Panc1 (cell line): Measurements from ENCODE around the gene HCLS1. TPM values are rescaled to one million over a fixed set of nuclear protein-coding genes. Genes with fewer than 3 reads are reported as not detected.

ENCODE experiments used
- ATAC-seq: fragments of 200-7000 bp; cut with Tn5 transposase; 2 replicates; pipeline ENCODE4 v1.9.1; 2020; ENCODE audit warnings: mild to moderate bottlenecking, moderate library complexity
- BruUV-seq: library from RNA; stranded (reverse); fragments of 400-500 nt; replicated peaks from 2 replicates; lab custom pipeline; 2021; lab: Mats Ljungman, UMichigan
- CTCF ChIA-PET: fragments of 300-600 bp; sonication (Branson Sonifier 250); formaldehyde crosslinking; loops from one replicate; lab custom pipeline; 2022; ENCODE audit warnings: antibody characterized with exemption; lab: Charles Lee
- POLR2A ChIA-PET: fragments of 300-600 bp; sonication (Branson Sonifier 250); formaldehyde crosslinking; loops from one replicate; lab custom pipeline; 2022; ENCODE audit warnings: antibody characterized with exemption; lab: Charles Lee
- DNase-seq: peaks from one replicate; pipeline ENCODE4 v3.0.0-alpha.2; 2010; ENCODE audit warnings: low read depth, low spot score
- H3K27ac ChIP-seq: 2 replicates; pipeline ENCODE4 v1.5.1; 2011; ENCODE audit warnings: mild to moderate bottlenecking, low read length, inconsistent platforms
- H3K27me3 ChIP-seq: fragments of 200-500 bp; sonication (Bioruptor generic); 2 replicates; pipeline ENCODE4 v1.6.0; 2014; ENCODE audit warnings: low read length, inconsistent platforms; ENCODE audit not compliant: control insufficient read depth, insufficient read depth
- H3K36me3 ChIP-seq: fragments of 200-500 bp; sonication (Bioruptor generic); 2 replicates; pipeline ENCODE4 v1.5.1; 2014; ENCODE audit warnings: inconsistent platforms, mild to moderate bottlenecking, low read length, moderate library complexity; ENCODE audit not compliant: control insufficient read depth, insufficient read depth
- H3K4me1 ChIP-seq: 2 replicates; pipeline ENCODE4 v1.5.1; 2011; ENCODE audit warnings: inconsistent platforms, mild to moderate bottlenecking, low read length, moderate library complexity; ENCODE audit not compliant: control insufficient read depth, insufficient read depth
- H3K4me3 ChIP-seq, 2 experiments: 2 replicates each; pipeline ENCODE4 v1.5.1; 2011 to 2012; ENCODE audit warnings: low read depth in 2 of 2, low read length in 2 of 2, mild to moderate bottlenecking in 2 of 2, inconsistent platforms in 1 of 2, moderate library complexity in 1 of 2
- H3K9me3 ChIP-seq: fragments of 200-500 bp; sonication (Bioruptor generic); 2 replicates; pipeline ENCODE4 v1.5.1; 2014; ENCODE audit warnings: low read depth, mild to moderate bottlenecking, inconsistent platforms, low read length, moderate library complexity; ENCODE audit not compliant: control insufficient read depth, insufficient read depth
- CTCF ChIP-seq: fragments of 450-650 bp; IDR thresholded peaks from 2 replicates; pipeline ENCODE4 v1.5.1; 2017; ENCODE audit warnings: mild to moderate bottlenecking
- POLR2AphosphoS5 ChIP-seq: IDR thresholded peaks from 2 replicates; pipeline ENCODE4 v1.6.1; 2012; ENCODE audit warnings: mild to moderate bottlenecking, low read depth, low read length, moderate library complexity
- REST ChIP-seq, 2 experiments: IDR thresholded peaks; 2 replicates each; pipeline ENCODE4 v1.6.1; 2011 to 2012; ENCODE audit warnings: low read depth in 2 of 2, control low read depth in 1 of 2, low read length in 1 of 2, mild to moderate bottlenecking in 1 of 2, moderate library complexity in 1 of 2; ENCODE audit not compliant: insufficient read depth in 1 of 2
- SIN3A ChIP-seq: IDR thresholded peaks from 2 replicates; pipeline ENCODE4 v1.6.1; 2012; ENCODE audit warnings: low read depth, mild to moderate bottlenecking, low read length, moderate library complexity, borderline replicate concordance; ENCODE audit not compliant: insufficient read depth
- TCF7L2 ChIP-seq: IDR thresholded peaks from 2 replicates; pipeline ENCODE4 v1.6.1; 2011; ENCODE audit warnings: mild to moderate bottlenecking, low read depth, low read length, inconsistent platforms
- in situ Hi-C: cut with HindIII; loops from 2 replicates; pipeline ENCODE4 v1.10.0; 2016; ENCODE audit warnings: low sequenced_read_pairs, low pct_unique_long_range_greater_than_20kb
- intact Hi-C: fragments of 100-400 bp; cut with micrococcal nuclease; formaldehyde crosslinking; loops from one replicate; pipeline ENCODE4 v1.10.0; 2022; ENCODE audit not compliant: unreplicated experiment
- total RNA-seq: library from RNA; stranded (reverse); gene quantifications from one replicate; pipeline ENCODE4 v1.2.1, GENCODE V29; 2021; ENCODE audit not compliant: unreplicated experiment

Gene HCLS1
- total RNA-seq, 1 experiment from 2014 or later = 0.85 TPM

GRCh38 chr3:121637922-121638321 lies 22.8 kb downstream of the HCLS1 start:
- Histone ChIP-seq H3K9me3 (no peaks in the 10 kb centered on the region), H3K4me3 (no peak overlapping the region), H3K27ac (no peak overlapping the region), H3K36me3 (no peaks in the 10 kb centered on the region), H3K27me3 (peaks cover 7% of the 10 kb centered on the region), H3K4me1 (no peaks in the 10 kb centered on the region)
- intact Hi-C loops = no loop called here
- ChIA-PET POLR2A (no interaction called here), CTCF (no interaction called here)
- in situ Hi-C loops = no loop called here
- no peak for ATAC-seq
- no TSS peak for BruUV-seq
- no peak for DNase-seq
- TF ChIP-seq POLR2AphosphoS5 (no peak), SIN3A (no peak), TCF7L2 (no peak), REST (IDR thresholded peaks at IDR 0.05; ENCODE audit: insufficient read depth in 1 of 2, low read depth in 2 of 2, low read length in 1 of 2) (no peak), CTCF (no peak)

- ChIA-PET POLR2A (interaction anchor here (0.6 kb wide), 2 partner anchors 10 to 212 kb away, joined by 5 to 7 read pairs; no protein-coding TSS in a partner anchor), CTCF (no interaction called here)
- in situ Hi-C loops (no loop called here), intact Hi-C loops (no loop called here)
- BruUV-seq = no TSS peak
- no peak for TF ChIP-seq POLR2AphosphoS5
- no peak for TF ChIP-seq TCF7L2
- TF ChIP-seq CTCF = no peak
- no peak for TF ChIP-seq REST (IDR thresholded peaks at IDR 0.05; ENCODE audit: insufficient read depth in 1 of 2, low read depth in 2 of 2, low read length in 1 of 2)
- no peak for TF ChIP-seq SIN3A
- Histone ChIP-seq H3K4me1 (no peaks in the 10 kb centered on the region), H3K27me3 (no peaks in the 10 kb centered on the region; the same call in 1 of the 2 replicates), H3K4me3 (no peak overlapping the region), H3K27ac (no peak overlapping the region), H3K9me3 (no peaks in the 10 kb centered on the region), H3K36me3 (no peaks in the 10 kb centered on the region)
- DNase-seq (no peak), ATAC-seq (no peak)
These were observed 30.3 kb downstream of the HCLS1 start for GRCh38 chr3:121630355-121630754.
